K562 (cell line): ENCODE results near the gene EFNA1. TPM values are rescaled to one million over a fixed set of nuclear protein-coding genes. Genes with fewer than 3 reads are reported as not detected.

Experiments used
- COPS2 ChIP-seq: fragments of 450-650 bp; conservative IDR thresholded peaks from 2 replicates; pipeline ENCODE4 v1.6.1; 2016; ENCODE audit warnings: mild to moderate bottlenecking, moderate library complexity
- NONO ChIP-seq, 2 experiments: fragments of 200-400 bp in 1 of 2; fragments of 450-650 bp in 1 of 2; formaldehyde crosslinking in 1 of 2; IDR thresholded peaks; 2 replicates each; pipeline ENCODE4 v1.6.1; 2017; ENCODE audit warnings: low read depth in 2 of 2, mild to moderate bottlenecking in 2 of 2, moderate library complexity in 2 of 2, low read length in 1 of 2
- NR2C2 ChIP-seq, 2 experiments: fragments of 200-800 bp in 1 of 2; sonication (Bioruptor generic) in 1 of 2; sonication (generic) in 1 of 2; formaldehyde crosslinking in 1 of 2; IDR thresholded peaks; 2 replicates each; pipeline versions ENCODE4 v1.6.1 to v1.8.0; 2016 to 2022; ENCODE audit warnings: mild to moderate bottlenecking in 1 of 2, missing compliant biosample characterization in 1 of 2, missing genetic modification characterization in 1 of 2, missing genetic modification reagents in 1 of 2
- POLR2AphosphoS5 ChIP-seq: IDR thresholded peaks from 2 replicates; pipeline ENCODE4 v1.6.1; 2011; ENCODE audit warnings: mild to moderate bottlenecking, low read depth, low read length, moderate library complexity; ENCODE audit not compliant: control insufficient read depth, insufficient read depth
- POLR3A ChIP-seq: IDR thresholded peaks from 2 replicates; pipeline ENCODE4 v1.6.1; 2011; ENCODE audit warnings: borderline replicate concordance, mild to moderate bottlenecking, moderate library complexity; ENCODE audit not compliant: insufficient read length, insufficient read depth; ENCODE audit errors: extremely low read depth
- RBM25 ChIP-seq: fragments of 200-400 bp; formaldehyde crosslinking; IDR thresholded peaks from 2 replicates; pipeline ENCODE4 v1.6.1; 2018; ENCODE audit warnings: low read length, low read depth, moderate library complexity; ENCODE audit not compliant: severe bottlenecking
- SIRT6 ChIP-seq: IDR thresholded peaks from one replicate; pipeline ENCODE4 v1.6.1; 2012; ENCODE audit warnings: low read depth, mild to moderate bottlenecking, control low read depth, inconsistent platforms, low read length, moderate library complexity
- SMARCB1 ChIP-seq: IDR thresholded peaks from 2 replicates; pipeline ENCODE4 v1.6.1; 2011; ENCODE audit warnings: improper control_type of control experiment, low read depth; ENCODE audit not compliant: insufficient read length
- SPI1 ChIP-seq: IDR thresholded peaks from 2 replicates; pipeline ENCODE4 v1.6.1; 2011; ENCODE audit warnings: low read depth, low read length, control low read depth, borderline replicate concordance
- STAG1 ChIP-seq: sonication (generic); formaldehyde crosslinking; IDR thresholded peaks from 2 replicates; pipeline ENCODE4 v1.5.0; 2020; ENCODE audit warnings: missing genetic modification reagents, borderline replicate concordance
- STAT5A ChIP-seq: IDR thresholded peaks from 2 replicates; pipeline ENCODE4 v1.6.1; 2012; ENCODE audit warnings: low read length, inconsistent platforms, borderline replicate concordance
- TCF7 ChIP-seq: sonication (generic); IDR thresholded peaks from 2 replicates; pipeline ENCODE4 v1.6.1; 2016; ENCODE audit warnings: antibody characterized with exemption, borderline replicate concordance
- ZFP36 ChIP-seq: fragments of 150-350 bp; IDR thresholded peaks from 2 replicates; pipeline ENCODE4 v1.6.1; 2018; ENCODE audit warnings: low read length, low read depth; ENCODE audit not compliant: partially characterized antibody
- ZNF146 ChIP-seq: IDR thresholded peaks from one replicate; pipeline ENCODE4 v1.6.1; 2018; ENCODE audit warnings: missing compliant biosample characterization; ENCODE audit not compliant: unreplicated experiment
- ZNF165 ChIP-seq: fragments of 250-450 bp; sonication (Bioruptor Pico); IDR thresholded peaks from 2 replicates; pipeline ENCODE4 v1.4.0; 2020; ENCODE audit warnings: borderline replicate concordance
- ZNF778 ChIP-seq: fragments of 450-650 bp; formaldehyde crosslinking; IDR thresholded peaks from 2 replicates; pipeline ENCODE4 v1.4.0; 2020; ENCODE audit warnings: mild to moderate bottlenecking, moderate library complexity
- polyA plus RNA-seq, 8 experiments: library from polyadenylated mRNA; depleted of rRNA in 4 of 8; stranded (reverse) in 5 of 8; unstranded in 3 of 8; fragments of >200 nt; fragmentation: Nextera tagmentation in 2 of 8; fragmentation: Illumina TruSeq in 1 of 8; extraction: Ambion mirVana in 2 of 8; extraction: Trizol in 1 of 8; gene quantifications; 2 replicates each; pipeline versions ENCODE4 v1.2.1 to v1.2.3, GENCODE V29; 2011 to 2014; ENCODE audit warnings: inconsistent platforms in 1 of 8, missing spikeins in 1 of 8
- total RNA-seq, 7 experiments: library from RNA; depleted of rRNA in 6 of 7; stranded (reverse); fragments of >200 nt in 6 of 7; fragmentation: Illumina TruSeq in 2 of 7; extraction: Trizol in 2 of 7; gene quantifications; 2 replicates each; pipeline versions ENCODE4 v1.2.1 to v1.2.3, GENCODE V29; 2011 to 2021; ENCODE audit warnings: low replicate concordance in 1 of 7
- TF ChIP-seq, protein P1 (sequence below): fragments of 250-450 bp; sonication (Bioruptor Pico); IDR thresholded peaks from 2 replicates; pipeline ENCODE4 v1.4.0; 2020
- TF ChIP-seq, protein P2 (sequence below): fragments of 250-450 bp; sonication (Bioruptor Pico); IDR thresholded peaks from 2 replicates; pipeline ENCODE4 v1.8.0; 2021; ENCODE audit warnings: borderline replicate concordance, mild to moderate bottlenecking, moderate library complexity; ENCODE audit not compliant: poor library complexity, severe bottlenecking

Gene EFNA1
- total and polyA plus RNA-seq, 9 of the 15 experiments (the other 6 are each of a cell fraction or from before 2014, with no cell fraction given) = 2.1 to 9.3 (median 3.0) TPM

DNA sequence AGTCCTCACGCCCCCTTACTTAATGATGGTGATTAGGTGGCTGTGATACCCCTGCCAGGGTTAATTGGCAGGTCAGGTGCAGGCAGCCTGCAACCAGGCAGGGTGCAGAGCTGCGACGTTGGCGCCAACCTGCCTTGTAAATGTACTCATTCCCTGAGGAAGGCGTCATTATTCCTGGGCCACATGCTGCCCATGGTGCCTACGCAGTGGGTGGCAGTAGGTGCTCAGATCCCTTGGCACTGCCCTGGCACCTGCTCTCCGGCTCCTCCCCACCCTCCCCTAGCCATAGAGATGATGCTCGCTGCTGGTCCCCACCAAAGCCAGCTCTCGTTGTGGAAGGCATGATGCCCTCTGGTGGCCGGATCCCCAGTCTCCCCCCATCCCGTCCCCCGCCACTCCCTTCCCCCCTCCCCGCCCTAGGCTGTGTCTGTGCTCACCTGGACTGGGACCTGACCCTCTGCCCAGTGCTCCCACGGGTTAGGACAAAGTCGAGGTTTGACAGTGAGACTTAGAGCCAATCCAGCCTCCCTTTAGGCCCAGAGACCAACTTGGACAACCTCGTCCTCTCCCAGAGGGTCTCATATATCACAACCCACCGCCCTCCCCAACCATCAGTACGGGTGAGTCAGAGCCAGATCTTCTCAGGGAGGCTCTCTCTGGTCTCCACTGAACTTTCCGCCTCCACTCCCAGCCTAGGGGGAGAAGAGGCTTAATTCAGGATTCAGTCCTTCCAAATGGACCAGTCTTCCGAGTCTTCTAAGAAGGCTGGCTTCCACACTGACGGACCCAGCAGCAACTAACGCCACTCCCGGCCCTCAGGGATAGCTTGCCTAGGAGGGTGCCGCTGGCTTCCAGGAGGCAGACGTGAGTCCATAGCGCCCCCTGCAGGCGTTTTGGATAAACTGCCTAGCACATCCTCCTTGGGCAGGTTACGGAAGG is 39.8 kb downstream of the EFNA1 start (continued):
- TF ChIP-seq, protein P1, sequence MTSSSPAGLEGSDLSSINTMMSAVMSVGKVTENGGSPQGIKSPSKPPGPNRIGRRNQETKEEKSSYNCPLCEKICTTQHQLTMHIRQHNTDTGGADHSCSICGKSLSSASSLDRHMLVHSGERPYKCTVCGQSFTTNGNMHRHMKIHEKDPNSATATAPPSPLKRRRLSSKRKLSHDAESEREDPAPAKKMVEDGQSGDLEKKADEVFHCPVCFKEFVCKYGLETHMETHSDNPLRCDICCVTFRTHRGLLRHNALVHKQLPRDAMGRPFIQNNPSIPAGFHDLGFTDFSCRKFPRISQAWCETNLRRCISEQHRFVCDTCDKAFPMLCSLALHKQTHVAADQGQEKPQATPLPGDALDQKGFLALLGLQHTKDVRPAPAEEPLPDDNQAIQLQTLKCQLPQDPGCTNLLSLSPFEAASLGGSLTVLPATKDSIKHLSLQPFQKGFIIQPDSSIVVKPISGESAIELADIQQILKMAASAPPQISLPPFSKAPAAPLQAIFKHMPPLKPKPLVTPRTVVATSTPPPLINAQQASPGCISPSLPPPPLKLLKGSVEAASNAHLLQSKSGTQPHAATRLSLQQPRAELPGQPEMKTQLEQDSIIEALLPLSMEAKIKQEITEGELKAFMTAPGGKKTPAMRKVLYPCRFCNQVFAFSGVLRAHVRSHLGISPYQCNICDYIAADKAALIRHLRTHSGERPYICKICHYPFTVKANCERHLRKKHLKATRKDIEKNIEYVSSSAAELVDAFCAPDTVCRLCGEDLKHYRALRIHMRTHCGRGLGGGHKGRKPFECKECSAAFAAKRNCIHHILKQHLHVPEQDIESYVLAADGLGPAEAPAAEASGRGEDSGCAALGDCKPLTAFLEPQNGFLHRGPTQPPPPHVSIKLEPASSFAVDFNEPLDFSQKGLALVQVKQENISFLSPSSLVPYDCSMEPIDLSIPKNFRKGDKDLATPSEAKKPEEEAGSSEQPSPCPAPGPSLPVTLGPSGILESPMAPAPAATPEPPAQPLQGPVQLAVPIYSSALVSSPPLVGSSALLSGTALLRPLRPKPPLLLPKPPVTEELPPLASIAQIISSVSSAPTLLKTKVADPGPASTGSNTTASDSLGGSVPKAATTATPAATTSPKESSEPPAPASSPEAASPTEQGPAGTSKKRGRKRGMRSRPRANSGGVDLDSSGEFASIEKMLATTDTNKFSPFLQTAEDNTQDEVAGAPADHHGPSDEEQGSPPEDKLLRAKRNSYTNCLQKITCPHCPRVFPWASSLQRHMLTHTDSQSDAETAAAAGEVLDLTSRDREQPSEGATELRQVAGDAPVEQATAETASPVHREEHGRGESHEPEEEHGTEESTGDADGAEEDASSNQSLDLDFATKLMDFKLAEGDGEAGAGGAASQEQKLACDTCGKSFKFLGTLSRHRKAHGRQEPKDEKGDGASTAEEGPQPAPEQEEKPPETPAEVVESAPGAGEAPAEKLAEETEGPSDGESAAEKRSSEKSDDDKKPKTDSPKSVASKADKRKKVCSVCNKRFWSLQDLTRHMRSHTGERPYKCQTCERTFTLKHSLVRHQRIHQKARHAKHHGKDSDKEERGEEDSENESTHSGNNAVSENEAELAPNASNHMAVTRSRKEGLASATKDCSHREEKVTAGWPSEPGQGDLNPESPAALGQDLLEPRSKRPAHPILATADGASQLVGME (CRISPR knock-in tag) = no peak; the same call in 1 of the 2 replicates
- TF ChIP-seq ZFP36 (peak; percentile 51), TCF7 (no peak), SIRT6 (no peak), RBM25 (no peak), POLR3A (no peak), SPI1 (no peak), STAG1 (CRISPR knock-in tag) (peak; percentile 93), NR2C2 (CRISPR knock-in tag; IDR thresholded peaks at IDR 0.05) (no peak), NR2C2 (tag; IDR thresholded peaks at IDR 0.05) (no peak), STAT5A (no peak), NONO (IDR thresholded peaks at IDR 0.05; ENCODE audit: low read depth in 2 of 2, low read length in 1 of 2) (no peak), ZNF778 (CRISPR knock-in tag) (no peak), COPS2 (no peak), ZNF146 (CRISPR knock-in tag) (no peak), ZNF165 (CRISPR knock-in tag) (no peak), SMARCB1 (no peak), POLR2AphosphoS5 (no peak)
- TF ChIP-seq, protein P2, sequence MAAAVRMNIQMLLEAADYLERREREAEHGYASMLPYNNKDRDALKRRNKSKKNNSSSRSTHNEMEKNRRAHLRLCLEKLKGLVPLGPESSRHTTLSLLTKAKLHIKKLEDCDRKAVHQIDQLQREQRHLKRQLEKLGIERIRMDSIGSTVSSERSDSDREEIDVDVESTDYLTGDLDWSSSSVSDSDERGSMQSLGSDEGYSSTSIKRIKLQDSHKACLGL (CRISPR knock-in tag) = no peak
